NCI-H748 (cell line): ENCODE results near the gene XYLB.
"Not testable (repeated sequence)": the region's sequence is repeated elsewhere in the genome, so short reads cannot be mapped to it uniquely, and the experiment has no call there.

ENCODE experiments used
- DNase-seq: peaks from one replicate; lab custom pipeline; 2025; ENCODE audit not compliant: unreplicated experiment; lab: John Stamatoyannopoulos, UW

XYLB gene

DNA sequence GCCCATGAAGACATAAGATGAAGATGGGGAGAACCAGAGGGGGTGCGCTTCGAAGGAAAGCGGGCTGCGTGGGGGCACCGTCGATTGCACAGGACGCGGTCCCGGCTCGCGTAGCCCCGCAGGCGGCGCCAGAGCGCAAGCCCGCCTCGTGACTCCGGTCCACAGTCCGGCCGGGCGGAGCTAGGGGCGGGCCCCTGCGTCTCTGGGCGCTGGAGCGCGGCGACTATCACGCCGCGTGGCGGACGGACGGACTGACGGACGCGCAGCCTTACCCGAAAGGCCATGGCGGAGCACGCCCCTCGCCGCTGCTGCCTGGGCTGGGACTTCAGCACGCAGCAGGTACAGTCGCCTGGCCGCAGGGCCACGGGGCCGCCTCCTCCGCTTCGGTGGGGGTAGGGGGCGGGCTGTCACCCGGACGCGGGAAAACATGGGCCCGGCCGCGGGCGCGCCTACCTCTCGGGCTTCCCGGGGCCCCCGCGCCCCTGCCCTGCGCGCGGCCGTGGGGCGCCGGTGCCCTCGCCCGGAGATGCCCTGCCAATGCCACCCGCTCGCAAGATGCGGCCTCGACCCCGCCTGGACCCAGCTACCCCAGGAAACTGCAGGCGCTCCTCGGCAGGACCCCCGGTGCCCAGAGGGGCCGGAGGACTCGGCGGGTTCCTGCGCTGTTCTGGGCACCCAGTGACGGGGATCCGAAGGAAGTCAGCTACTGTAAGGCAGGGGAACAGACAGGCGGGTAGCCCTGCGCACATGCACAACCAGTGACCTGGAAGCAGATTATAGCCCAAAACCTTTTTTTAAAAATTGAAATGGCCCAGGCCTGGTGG, at the start of gene XYLB:
XYLB (plus strand) TSS at position 199 of the 824 bp plus-strand sequence; CDS start at position 283, 84 bp downstream.
- DNase-seq, result peak; percentile 75

DNA sequence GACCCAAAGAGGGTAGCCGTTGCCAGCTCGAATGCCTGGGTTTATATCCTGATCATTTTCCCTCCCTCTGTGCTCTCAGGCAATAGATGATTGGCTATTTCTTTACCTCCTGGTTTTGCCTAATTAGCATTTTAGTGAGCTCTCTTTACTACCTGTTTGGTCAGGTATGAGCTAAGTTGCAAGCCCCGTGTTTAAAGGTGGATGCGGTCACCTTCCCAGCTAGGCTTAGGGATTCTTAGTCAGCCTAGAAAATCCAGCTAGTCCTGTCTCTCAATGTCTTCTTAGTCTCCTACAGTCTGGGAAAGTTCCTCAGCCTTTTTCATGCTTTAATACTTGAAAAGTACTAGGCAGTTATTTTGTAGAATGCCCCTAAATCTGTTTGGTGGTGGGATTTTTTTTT, 49.5 kb upstream of the XYLB start:
- DNase-seq, result not testable (repeated sequence)

DNA sequence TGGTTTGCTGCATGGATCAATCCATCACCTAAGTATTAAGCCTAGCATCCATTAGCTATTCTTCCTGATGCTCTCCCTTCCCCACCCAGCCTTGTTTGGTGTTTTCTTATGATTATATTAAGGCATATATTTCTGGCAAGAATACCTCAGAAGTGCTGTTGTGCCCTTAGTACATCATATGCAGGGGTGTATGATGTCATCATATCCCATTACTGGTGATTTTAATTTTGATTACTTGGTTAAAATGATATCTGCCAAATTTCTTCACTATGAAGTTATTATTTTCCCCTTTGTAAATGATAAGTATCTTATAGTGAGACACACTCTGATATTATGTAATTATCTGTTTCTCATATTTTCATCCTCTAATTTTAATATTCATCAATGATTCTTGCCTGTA, 49.0 kb upstream of the XYLB start:
- DNase-seq, result no peak

DNA sequence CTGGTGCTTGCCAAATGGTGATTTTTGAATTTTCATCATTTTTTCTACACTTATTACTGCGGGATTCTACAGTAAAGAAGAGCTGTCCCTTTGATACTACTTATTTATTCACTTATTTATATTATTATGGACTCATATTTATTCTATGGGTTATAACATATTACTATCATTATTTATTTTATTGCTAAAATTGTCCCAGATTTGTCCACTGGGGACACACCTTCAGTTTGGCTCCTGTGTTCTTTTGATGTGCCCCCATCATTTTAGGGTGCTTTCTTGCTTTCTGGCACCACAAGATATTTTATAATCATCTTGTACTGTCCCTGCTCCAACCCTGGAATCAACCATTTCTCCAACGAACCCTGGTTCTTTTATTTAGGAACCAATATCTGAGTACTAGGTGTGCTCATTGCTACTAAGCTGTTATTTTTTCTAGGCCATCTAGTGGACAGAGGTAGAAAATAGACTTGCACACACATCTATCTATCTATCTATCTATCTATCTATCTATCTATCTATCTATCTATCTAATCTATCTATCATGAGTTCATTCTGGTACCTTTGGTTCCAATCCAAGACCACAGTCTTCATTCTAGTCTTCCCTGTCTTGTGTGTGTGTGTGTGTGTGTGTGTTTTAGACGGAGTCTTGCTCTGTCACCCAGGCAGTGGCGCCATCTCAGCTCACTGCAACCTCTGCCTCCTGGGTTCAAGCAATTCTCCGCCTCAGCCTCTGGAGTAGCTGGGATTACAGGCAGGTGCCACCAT, 48.5 kb upstream of the XYLB start:
- DNase-seq, result no peak

DNA sequence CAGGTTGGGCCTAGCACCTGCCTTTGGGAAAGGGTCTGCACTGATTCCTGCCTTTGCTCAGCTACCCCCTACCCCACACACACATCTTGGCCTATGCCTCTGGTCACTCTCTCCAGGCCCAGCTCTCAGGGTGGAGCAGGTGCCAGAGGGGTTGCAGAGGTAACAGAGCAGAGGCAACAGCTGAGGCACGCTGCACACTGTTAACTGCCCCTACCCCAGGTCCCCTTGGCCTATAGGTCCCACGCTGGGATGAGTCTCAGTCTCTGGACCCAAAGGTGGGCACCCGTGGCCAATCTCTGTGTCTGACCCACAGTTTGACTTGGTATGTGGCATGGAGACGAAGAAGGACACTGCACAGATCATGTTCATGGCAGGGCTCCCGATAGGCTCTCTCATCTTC, 39.6 kb upstream of the XYLB start:
- no peak for DNase-seq

DNA sequence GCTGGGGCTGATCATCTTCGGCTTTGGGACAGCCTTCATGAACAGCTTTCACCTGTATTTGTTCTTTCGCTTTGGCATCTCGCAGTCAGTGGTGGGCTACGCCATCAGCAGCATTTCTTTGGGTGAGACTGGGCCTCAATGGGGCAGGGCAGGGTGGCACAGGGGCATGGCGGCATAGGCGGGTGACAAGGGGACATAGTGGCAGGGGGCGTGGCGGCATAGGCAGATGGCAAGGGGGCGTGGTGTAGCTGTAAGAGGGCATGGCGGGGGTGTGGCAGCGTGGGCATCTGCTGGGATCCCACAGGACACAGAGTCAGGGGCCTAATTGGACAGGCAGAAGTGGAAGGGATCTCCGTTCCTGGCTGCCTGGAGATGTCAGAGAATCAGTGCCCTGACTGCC, 39.0 kb upstream of the XYLB start:
- no peak for DNase-seq

DNA sequence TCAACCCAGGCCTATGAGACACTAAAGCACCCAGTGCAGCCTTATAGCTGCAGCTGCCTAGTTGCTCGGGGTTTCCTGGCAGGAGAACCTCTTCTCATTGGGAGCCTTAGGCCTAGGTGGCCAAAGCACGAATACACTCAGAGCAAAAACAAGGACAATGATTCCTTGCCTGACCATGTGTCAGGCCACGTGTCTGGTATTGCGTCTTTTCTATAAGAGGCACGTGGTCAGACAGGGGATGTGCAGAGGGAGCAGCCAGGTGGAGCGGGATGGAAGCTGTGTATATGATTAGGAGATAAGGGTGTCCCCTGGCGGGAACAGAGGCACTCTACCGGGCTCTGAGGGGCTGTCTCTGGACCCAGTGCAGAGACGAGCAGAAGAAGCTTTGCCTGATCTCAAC, 38.1 kb upstream of the XYLB start:
- no peak for DNase-seq

DNA sequence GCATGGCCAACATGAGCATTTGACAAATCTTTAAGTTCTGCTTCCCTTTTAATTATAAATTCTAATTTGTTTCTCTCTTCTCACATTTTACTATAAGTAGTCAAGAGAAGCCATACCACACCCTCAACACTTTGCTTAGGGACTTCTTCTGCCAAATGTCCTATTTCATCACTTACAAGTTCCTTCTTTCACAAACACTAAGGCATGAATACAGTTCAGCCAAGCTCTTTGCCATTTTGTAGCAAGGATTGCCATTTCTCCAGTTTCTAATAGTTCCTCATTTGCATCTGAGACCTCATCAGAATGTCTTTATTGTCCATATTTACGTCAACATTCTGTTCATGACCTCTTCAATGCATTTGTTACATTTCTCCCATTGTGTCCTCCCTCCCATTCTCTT, 35.1 kb upstream of the XYLB start:
- no peak for DNase-seq

DNA sequence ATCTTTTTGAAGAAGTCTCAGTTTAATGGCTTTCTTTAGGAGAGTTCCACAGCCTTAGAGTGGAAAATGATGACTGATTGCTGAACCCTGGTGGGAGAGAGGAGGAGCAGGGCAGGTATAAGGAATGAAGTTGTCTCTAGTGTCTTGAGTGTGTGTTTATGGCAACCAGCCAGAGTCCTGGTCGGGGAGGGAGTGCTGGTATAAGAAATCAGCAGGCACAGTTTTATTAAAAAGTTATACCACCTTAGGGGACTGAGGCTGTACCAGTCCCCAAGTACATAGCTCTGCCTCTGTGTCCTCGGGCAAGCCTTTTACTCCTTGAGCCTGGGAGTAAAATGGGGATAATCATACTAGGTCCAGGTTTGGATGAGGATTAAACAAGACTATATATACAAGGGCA, 34.6 kb upstream of the XYLB start:
- DNase-seq, result no peak

DNA sequence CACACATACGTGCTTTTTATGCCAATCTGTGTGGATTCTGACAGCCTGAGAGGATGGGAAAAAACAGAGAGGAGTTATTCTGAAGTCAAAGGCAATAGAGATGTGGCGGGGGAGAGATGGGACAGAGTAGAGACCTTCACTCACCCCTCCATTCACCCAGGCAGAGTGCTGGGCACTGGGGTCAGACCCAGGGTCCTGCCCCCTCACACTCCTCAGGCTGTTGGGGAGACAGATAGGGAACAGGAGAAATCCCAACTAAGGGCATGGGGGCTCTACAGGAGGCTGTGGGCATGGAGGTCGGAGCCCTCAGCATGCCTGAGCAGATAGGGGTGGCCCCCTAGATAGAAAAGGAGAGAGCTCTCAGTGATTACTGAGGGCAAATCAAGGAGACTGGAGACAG, 34.2 kb upstream of the XYLB start:
- DNase-seq, result no peak

DNA sequence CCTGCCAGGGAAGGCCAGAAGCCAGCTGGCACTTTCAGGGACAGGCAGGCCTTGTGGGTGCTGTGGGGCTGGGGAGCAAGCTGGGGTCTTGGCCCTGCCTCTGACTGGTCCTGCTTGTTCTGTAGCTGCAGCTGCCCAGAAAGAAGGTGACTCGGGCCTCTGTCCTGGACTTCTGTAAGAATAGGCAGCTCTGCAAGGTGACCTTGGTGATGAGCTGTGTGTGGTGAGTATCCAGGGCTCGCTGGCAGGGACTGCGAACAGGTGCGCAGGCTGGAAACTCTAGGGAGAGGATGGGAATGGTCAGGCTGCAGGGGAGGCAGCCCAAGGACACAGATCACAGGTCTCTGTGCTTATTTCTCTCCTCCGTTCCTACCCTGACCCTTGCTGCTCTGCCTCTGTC, 33.3 kb upstream of the XYLB start:
- DNase-seq, result no peak

DNA sequence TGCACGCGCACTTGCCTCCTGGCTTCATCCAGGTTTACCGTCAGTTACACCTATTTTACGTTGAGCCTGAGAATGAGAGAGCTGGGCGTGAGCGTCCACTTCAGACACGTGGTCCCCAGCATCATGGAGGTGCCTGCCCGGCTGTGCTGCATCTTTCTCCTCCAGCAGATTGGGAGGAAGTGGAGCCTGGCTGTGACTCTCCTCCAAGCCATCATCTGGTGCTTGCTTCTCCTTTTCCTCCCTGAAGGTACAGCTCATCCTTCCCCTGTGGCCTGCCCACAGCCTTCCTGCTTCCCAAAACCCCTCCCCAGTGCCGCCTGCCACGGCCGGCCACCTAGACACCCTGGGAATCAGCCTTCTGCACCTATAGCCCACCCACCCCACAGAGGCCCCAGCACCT, 32.9 kb upstream of the XYLB start:
- no peak for DNase-seq

DNA sequence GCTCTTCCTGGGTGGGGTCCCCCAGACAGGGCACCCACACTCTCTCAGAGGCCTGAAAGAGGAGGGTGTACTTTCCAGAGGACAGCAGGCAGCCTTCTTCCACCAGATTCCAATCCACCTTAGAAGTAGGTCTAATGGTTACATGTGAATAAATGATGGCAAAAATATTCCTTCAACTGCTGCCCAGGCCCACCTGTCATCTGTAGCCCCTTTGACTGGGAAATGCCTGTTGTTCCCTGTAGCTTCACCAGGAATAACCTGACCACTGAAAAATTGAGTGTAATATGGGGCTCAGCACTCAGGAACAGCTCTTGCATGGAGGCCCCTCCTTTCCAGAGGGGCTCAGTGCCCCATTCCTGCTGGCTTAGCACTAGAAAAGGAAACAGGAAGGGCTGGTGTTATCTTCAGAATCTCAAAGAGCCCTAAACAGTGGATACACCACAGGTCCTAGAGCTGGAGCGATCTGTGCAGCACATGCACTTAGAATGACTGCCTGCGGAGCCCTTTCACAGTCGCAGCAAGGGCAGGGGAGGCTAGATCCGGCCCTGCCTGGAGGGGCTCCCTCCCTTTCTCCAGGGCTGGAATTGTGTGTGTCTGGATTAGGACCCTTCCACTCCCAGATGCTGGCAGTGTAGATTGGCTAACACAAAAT, 32.3 kb upstream of the XYLB start:
- DNase-seq, result no peak

DNA sequence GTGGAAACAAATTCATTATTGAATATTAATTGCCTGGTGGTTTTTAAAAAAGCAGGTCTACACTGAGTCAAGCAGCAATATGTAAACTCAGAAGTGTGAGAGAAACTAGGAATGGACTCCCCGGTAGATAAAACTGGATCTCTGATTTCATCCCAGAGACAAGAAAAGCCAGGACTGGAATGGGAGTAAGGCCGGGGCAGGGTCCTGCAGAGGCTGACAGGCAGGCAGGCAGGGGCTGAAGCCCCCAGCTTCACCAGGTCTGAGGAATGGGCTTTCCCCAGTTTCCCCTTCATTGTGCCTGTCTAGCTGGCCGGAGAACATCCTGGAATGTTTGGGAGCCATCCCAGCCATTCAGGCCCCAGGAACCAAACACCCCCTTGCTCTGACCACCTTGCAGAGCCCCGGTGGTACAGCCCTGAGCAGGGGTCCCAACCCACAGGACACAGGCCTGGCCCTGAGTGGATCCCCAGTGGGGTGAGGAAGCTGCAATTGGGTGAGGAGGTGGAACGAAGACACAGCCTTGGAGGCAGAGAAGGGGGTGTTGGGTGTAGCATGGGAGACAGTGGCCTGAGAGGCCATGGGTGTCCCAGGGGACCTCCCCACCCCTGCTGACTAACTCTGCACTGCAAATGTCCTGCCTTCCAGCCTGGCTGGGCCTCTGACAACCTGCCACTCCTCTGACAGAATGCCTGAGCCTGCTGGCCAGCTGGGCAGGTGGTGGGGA, 31.7 kb upstream of the XYLB start:
- DNase-seq, result no peak

DNA sequence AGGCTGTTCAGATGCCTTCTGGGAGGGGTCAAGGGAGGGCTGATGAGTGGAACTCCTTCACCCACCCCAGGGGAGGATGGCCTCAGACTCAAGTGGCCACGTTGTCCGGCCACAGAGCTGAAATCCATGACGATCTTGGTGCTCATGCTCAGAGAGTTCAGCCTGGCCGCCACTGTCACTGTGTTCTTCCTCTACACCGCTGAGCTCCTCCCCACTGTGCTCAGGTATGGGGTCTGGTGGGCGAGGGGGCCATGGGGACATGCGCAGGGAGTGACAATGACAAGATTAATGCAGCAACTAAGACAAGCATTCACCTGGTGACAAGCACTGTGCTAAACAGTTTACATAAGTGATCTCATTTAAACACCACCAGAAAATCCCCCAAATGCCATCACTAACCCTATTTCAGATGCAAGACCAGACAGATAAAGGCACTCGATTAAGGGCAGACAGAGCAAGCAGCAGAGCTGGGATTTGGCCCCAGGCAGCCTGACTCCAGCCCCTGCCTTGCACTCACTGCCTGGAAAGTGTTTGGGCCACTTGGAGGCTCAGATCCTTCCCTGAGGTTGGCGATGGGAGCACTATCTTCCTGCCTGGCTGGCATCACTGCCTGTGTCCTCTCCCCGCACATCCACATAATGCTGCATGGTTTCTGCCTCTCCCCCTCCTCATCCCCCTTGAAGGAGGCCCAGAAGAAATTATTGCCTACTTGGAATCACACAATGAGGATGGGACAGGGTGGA, 30.9 kb upstream of the XYLB start:
- DNase-seq, result no peak

DNA sequence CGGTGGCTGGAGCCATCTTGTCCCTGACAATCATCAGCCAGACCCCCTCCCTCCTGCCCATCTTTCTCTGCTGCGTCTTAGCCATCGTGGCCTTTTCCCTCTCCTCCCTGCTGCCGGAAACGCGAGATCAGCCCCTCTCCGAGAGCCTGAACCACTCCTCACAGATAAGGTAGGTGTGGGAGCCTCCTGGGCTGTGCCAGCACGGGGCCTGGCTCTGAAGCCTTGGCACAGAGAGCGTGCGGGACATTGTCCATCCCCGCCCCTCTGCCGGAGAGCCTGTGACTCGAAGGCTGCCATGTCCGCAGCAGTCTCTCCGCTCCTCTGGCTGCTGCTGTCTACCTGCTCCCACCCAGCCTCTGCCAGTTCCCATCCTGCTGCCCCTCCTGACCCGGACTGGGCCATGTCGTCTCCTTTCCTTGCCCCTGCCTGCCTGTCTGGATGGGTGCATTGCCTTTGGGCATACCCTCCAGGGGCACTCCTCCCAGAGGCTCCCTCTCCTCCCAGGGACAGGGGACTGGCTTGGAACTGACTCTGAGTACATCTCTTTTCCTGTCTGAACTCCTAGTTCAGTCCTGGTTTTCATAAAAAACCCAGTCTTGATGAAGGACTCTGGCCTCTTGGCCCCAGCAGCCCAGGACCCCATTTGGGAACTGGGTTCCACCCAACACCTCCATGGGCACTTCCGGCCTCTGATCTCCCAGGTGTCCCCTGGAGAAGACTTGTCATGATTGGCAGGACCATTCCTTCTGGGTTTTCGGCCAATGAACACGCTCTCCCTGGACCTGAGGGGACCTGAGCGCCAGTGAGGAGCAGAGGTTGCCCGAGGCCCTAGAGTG, 30.0 kb upstream of the XYLB start:
- DNase-seq, result no peak

DNA sequence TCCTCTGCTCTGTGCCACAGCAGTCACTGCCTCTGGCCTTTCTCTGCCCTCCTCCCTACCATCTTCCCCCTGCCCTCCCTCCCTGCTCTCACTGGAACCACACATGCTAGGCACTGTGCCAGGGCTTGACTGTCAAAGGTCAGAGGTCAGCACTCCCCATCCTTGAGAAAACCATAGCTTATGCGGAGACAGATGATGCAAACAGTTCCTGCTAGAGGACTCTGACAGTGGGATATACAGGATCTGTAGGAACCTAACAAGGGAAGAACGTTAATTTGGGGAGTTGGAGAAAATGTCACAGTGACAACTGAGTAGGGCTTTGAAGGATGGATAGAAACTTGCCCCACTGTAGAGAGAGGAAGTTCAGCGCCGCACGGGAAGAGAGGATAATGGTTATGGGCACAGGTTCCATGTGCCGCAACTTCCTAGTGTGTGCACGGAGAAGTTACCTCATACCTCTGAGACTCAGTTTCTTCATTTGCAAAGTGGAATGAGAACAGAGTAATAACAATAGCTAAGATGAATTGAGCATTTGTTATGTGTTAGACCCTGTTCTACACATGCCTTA, 29.3 kb upstream of the XYLB start:
- DNase-seq, result no peak

DNA sequence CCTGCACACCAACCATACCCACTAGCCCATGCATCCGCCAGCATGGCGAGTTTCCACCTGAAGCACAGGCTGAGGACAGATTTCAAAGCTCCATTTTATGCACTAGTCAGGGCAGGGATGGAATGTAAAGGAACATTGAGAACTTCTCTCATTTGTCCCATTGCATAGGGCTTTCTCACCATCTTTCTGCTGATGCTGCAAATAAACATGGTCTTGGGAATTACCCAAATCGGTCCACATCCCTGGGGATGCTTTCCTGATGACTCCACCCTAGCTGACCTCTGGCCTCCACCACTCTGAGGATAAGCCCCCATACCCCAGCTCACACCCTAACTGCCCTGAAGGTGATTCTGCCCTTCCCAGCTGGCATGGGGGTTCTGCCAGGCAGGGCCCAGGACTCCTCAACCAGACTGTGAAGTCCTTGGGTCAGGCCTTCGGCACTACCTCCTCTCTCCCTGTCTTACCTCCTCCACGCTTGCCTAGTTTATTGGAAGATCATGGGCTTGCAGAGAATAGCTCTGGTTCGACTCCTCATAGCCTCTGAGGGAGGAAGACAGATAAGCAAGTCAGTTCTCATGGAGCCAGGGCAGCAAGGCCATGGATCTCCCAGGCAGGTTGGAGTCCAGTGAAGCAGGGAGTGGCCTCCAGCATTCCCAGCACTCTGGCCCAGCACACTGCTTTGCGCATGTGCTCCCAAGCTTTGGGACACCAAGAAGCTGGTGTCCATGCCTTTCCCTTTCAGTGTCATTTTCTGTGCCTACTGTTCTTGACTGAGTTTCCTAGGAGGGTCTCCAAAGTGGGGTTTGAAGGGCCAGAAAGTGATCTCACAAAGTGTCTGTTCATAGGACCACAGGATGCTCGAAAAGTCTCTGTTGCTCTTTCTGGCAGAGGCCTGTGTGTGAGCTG, 27.6 kb upstream of the XYLB start:
- no peak for DNase-seq
